Breast epithelium (tissue), 3 donors: ENCODE data around the gene ZNF30.
"Not testable (repeated sequence)": the region's sequence is repeated elsewhere in the genome, so short reads cannot be mapped to it uniquely, and the experiment has no call there.

Source experiments
- POLR2A ChIP-seq: fragments of 450-650 bp; IDR thresholded peaks from one replicate; pipeline ENCODE4 v1.6.1; 2016; ENCODE audit warnings: antibody characterized with exemption, mild to moderate bottlenecking, moderate library complexity
- POLR2AphosphoS5 ChIP-seq, 3 donors: sonication (generic); formaldehyde crosslinking; IDR thresholded peaks; one replicate each; pipeline ENCODE4 v1.6.1; 2017; ENCODE audit warnings: antibody characterized with exemption in 3 of 3
- TF ChIP-seq, protein P1 (sequence below), 3 donors: fragments of 450-650 bp; IDR thresholded peaks; one replicate each; pipeline ENCODE4 v1.5.1; 2016 to 2017; ENCODE audit warnings: antibody characterized with exemption in 3 of 3, mild to moderate bottlenecking in 3 of 3, moderate library complexity in 3 of 3

DNA sequence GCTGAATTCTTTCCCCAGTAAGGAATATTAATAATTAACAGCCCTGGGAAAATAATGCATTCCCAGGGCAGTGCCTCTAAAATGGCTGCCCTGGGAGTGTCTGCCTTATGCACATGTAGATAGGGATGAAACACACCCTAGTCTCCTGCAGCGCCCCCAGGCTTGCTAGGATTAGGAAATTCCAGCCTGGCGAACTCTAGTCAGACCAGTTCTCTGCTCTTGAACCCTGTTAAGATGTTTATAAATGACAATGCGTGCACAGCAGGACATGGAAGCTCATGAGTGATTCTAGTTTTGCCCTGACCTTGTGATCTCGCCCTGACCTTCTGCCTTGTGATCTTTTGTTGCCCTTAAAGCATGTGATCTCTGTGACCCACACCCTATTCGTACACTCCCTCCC lies 38.8 kb downstream of the ZNF30 start:
- TF ChIP-seq, protein P1, sequence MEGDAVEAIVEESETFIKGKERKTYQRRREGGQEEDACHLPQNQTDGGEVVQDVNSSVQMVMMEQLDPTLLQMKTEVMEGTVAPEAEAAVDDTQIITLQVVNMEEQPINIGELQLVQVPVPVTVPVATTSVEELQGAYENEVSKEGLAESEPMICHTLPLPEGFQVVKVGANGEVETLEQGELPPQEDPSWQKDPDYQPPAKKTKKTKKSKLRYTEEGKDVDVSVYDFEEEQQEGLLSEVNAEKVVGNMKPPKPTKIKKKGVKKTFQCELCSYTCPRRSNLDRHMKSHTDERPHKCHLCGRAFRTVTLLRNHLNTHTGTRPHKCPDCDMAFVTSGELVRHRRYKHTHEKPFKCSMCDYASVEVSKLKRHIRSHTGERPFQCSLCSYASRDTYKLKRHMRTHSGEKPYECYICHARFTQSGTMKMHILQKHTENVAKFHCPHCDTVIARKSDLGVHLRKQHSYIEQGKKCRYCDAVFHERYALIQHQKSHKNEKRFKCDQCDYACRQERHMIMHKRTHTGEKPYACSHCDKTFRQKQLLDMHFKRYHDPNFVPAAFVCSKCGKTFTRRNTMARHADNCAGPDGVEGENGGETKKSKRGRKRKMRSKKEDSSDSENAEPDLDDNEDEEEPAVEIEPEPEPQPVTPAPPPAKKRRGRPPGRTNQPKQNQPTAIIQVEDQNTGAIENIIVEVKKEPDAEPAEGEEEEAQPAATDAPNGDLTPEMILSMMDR (IDR thresholded peaks at IDR 0.05): not testable (repeated sequence)
- TF ChIP-seq POLR2A; POLR2AphosphoS5 (IDR thresholded peaks at IDR 0.05): not testable (repeated sequence)
